K562 (cell line): ENCODE results near the gene HOXD1. TPM values are rescaled to one million over a fixed set of nuclear protein-coding genes. Genes with fewer than 3 reads are reported as not detected.

Experiments used
- BRD9 ChIP-seq: fragments of 450-650 bp; IDR thresholded peaks from 2 replicates; pipeline ENCODE4 v1.6.1; 2018; ENCODE audit warnings: low read depth; ENCODE audit not compliant: partially characterized antibody
- CHD7 ChIP-seq: fragments of 200-600 bp; sonication (generic); IDR thresholded peaks from one replicate; pipeline ENCODE4 v1.6.1; 2012; ENCODE audit warnings: mild to moderate bottlenecking, low read depth, low read length, inconsistent platforms
- HDAC6 ChIP-seq: IDR thresholded peaks from 2 replicates; pipeline ENCODE4 v1.6.1; 2012; ENCODE audit warnings: low read depth, mild to moderate bottlenecking, control low read depth, inconsistent platforms, low read length, moderate library complexity
- RCOR1 ChIP-seq, 2 experiments: IDR thresholded peaks; 2 replicates each; pipeline ENCODE4 v1.6.1; 2012; ENCODE audit warnings: low read depth in 2 of 2, low read length in 2 of 2, borderline replicate concordance in 1 of 2, improper control_type of control experiment in 1 of 2
- RNF219 ChIP-seq: fragments of 250-450 bp; sonication (Bioruptor Pico); IDR thresholded peaks from 2 replicates; pipeline ENCODE4 v1.5.0; 2022; ENCODE audit warnings: mild to moderate bottlenecking
- RREB1 ChIP-seq: fragments of 250-450 bp; sonication (Bioruptor Pico); IDR thresholded peaks from 2 replicates; pipeline ENCODE4 v1.4.0; 2020
- polyA plus RNA-seq, 8 experiments: library from polyadenylated mRNA; depleted of rRNA in 4 of 8; stranded (reverse) in 5 of 8; unstranded in 3 of 8; fragments of >200 nt; fragmentation: Nextera tagmentation in 2 of 8; fragmentation: Illumina TruSeq in 1 of 8; extraction: Ambion mirVana in 2 of 8; extraction: Trizol in 1 of 8; gene quantifications; 2 replicates each; pipeline versions ENCODE4 v1.2.1 to v1.2.3, GENCODE V29; 2011 to 2014; ENCODE audit warnings: inconsistent platforms in 1 of 8, missing spikeins in 1 of 8
- total RNA-seq, 7 experiments: library from RNA; depleted of rRNA in 6 of 7; stranded (reverse); fragments of >200 nt in 6 of 7; fragmentation: Illumina TruSeq in 2 of 7; extraction: Trizol in 2 of 7; gene quantifications; 2 replicates each; pipeline versions ENCODE4 v1.2.1 to v1.2.3, GENCODE V29; 2011 to 2021; ENCODE audit warnings: low replicate concordance in 1 of 7

HOXD1 gene
- total and polyA plus RNA-seq, 9 of the 15 experiments (the other 6 are each of a cell fraction or from before 2014, with no cell fraction given), result not detected

- TF ChIP-seq RNF219 (CRISPR knock-in tag) (no peak), BRD9 (no peak), HDAC6 (no peak), RCOR1 (IDR thresholded peaks at IDR 0.05; ENCODE audit: borderline replicate concordance in 1 of 2, low read depth in 2 of 2, low read length in 2 of 2) (no peak), RREB1 (CRISPR knock-in tag) (0 out of 2 replicates have a peak, but pooled peaks have one; percentile 65), CHD7 (no peak)
Observed at GRCh38 chr2:176140513-176141317, 47.8 kb upstream of the HOXD1 start (continued).
